ENCODE data around the gene RRP1. TPM values are rescaled to one million over a fixed set of nuclear protein-coding genes. Genes with fewer than 3 reads are reported as not detected.

RRP1 gene
- total RNA-seq, 1 donor from 2014 or later = 43.6 TPM

DNA sequence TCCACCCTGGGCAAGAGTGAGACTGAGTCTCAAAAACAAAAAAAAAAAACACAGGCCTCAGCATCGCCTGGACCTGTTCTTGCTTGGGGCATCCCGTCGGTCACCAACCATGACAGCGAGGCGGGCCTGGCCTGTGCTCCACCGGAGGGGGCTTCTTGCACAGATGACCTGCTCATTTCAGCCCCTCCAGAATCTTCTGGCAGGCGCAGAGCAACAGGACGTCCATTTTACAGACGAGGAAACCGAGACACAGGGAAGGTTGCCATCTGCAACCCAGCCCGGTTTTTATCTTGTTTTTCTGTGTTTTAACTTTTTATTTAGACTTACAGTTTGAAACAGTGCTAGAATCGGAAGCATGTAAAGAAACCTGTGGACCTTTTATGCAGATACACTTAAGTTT is 14.2 kb upstream of the RRP1 start:
- peak overlapping the region; percentile 93 for H3K4me3 Mint-ChIP-seq
- peak overlapping the region; percentile 94 for H3K27ac Mint-ChIP-seq
- peaks cover 15% of the 10 kb centered on the region for H3K36me3 Mint-ChIP-seq
- peaks cover 17% of the 10 kb centered on the region for H3K4me1 Mint-ChIP-seq (ENCODE audit: unreplicated experiment)
- H3K9me3 Mint-ChIP-seq = no peaks in the 10 kb centered on the region
- TF ChIP-seq CTCF (conservative IDR thresholded peaks at IDR 0.05) = no peak
- DNase-seq (ENCODE audit: extremely low spot score, unreplicated experiment) = no peak
- H3K27me3 Mint-ChIP-seq = no peaks in the 10 kb centered on the region

- no peak for TF ChIP-seq CTCF (conservative IDR thresholded peaks at IDR 0.05)
- no peaks in the 10 kb centered on the region for H3K27me3 Mint-ChIP-seq
- H3K4me3 Mint-ChIP-seq = peak within 1 kb of the TSS; percentile 93
- H3K27ac Mint-ChIP-seq = peak within 1 kb of the TSS; percentile 94
- H3K4me1 Mint-ChIP-seq (ENCODE audit: unreplicated experiment) = peaks cover 17% of the 10 kb centered on the region
- peak; percentile 87 for DNase-seq (ENCODE audit: extremely low spot score, unreplicated experiment)
- peaks cover 15% of the 10 kb centered on the region for H3K36me3 Mint-ChIP-seq
- H3K9me3 Mint-ChIP-seq = no peaks in the 10 kb centered on the region
These were observed 13.5 kb upstream of the RRP1 start, which contains the start of gene CSTB for GRCh38 chr21:43775795-43776430. CSTB (minus strand) TSS chr21:43776308; CDS start chr21:43776269, 39 bp downstream.

DNA sequence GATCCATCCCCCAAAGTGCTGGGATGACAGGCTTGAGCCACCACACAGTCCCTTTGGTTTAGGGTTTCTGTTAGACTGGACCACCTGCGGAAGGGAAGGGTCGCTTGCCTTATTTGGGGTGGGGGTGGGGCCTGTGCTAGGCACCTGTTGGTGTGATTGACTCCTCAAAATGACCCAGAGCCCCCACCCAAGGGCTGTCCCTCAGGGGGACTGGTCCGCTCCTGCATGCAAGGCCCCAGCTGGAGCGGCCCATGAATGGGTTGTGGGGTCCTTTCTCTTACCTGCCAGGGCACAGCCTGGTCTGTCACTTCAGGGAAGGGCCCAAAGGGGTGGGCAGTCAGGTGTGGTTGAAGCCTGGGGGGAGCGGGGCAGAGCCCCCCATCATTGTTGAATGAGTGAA is 11.4 kb upstream of the RRP1 start:
- H3K27me3 Mint-ChIP-seq = no peaks in the 10 kb centered on the region
- H3K36me3 Mint-ChIP-seq = peaks cover 15% of the 10 kb centered on the region
- H3K27ac Mint-ChIP-seq = peak overlapping the region; percentile 86
- H3K4me1 Mint-ChIP-seq (ENCODE audit: unreplicated experiment) = peaks cover 17% of the 10 kb centered on the region
- TF ChIP-seq CTCF (conservative IDR thresholded peaks at IDR 0.05) = no peak
- peak overlapping the region; percentile 63 for H3K4me3 Mint-ChIP-seq
- DNase-seq (ENCODE audit: extremely low spot score, unreplicated experiment) = no peak
- no peaks in the 10 kb centered on the region for H3K9me3 Mint-ChIP-seq

DNA sequence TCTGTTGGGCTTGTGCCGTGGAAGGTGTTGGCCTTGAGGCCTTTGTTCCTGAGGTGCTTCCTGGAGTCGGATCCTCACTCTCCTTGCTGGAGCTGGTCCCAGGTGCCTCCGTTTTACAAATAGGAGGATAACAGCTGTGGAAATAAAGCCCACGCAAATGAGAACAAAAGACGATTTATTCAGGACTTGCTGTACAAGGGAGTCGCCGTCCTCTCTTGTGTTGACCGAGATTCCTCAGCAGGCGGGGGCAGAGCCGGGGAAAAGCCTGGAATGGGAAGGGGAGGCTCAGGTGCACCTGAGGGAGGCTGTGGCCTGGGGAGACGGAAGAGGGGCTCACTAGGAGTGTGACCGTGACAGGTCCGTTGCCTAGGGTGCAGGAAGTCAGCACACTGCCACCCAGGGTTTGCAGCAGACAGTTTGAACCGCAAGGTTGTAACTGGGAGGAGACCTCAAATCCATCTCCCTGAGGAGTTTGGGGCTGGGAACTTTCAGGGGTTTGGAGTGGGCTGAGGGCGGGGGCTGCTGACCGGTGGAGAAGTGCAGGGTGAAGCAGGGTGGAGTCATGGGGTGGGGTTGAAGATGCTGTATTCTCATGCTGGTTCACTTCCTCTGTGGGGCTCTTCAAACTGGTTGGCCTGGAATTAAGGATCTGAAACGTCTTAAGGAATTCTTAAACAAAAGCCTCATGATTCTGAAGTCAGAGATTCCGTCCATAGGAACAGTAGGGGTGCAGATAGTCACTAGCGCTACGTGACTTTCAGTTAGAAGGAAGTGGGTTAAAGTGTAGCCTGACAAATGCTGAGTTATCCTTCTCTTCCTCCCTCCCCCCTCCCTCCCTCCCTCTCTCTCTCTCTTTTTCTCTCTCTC is 10.7 kb upstream of the RRP1 start:
- no peak for DNase-seq (ENCODE audit: extremely low spot score, unreplicated experiment)
- no peak for TF ChIP-seq CTCF (conservative IDR thresholded peaks at IDR 0.05)
- H3K4me1 Mint-ChIP-seq (ENCODE audit: unreplicated experiment) = peaks cover 17% of the 10 kb centered on the region

DNA sequence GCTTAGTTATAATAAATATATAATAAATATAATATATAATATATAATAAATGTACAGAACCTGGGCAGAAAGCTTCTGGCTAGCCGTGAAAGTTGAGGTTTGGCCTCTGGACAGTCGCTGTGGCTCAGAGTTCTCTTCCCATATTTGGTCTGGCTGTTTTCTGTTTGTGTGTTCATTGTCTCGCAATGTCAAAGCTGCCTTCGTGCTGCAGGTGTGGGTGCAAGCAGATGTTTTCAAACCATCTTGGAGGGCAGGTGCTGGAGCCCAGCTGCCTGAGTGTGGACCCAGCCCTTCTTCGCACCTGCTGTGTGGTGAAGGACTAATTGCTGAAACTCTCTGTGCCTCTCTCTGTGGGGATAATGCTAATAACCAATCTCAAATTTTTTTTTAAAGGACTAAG is 9.7 kb upstream of the RRP1 start:
- no peaks in the 10 kb centered on the region for H3K27me3 Mint-ChIP-seq
- H3K36me3 Mint-ChIP-seq = peaks cover 3% of the 10 kb centered on the region
- H3K9me3 Mint-ChIP-seq = no peaks in the 10 kb centered on the region
- H3K4me3 Mint-ChIP-seq = no peak overlapping the region
- TF ChIP-seq CTCF (conservative IDR thresholded peaks at IDR 0.05) = no peak
- peaks cover 17% of the 10 kb centered on the region for H3K4me1 Mint-ChIP-seq (ENCODE audit: unreplicated experiment)
- no peak overlapping the region for H3K27ac Mint-ChIP-seq
- DNase-seq (ENCODE audit: extremely low spot score, unreplicated experiment) = no peak

More for the DNA sequence above, 10.7 kb upstream of the RRP1 start:
- H3K27me3 Mint-ChIP-seq = no peaks in the 10 kb centered on the region
- peak overlapping the region; percentile 74 for H3K4me3 Mint-ChIP-seq
- no peaks in the 10 kb centered on the region for H3K9me3 Mint-ChIP-seq
- H3K36me3 Mint-ChIP-seq = peaks cover 8% of the 10 kb centered on the region
- H3K27ac Mint-ChIP-seq = peak overlapping the region; percentile 86

Measured in type B pancreatic cell (in vitro differentiated cells).